ENCODE results near the gene DPYD. TPM values are rescaled to one million over a fixed set of nuclear protein-coding genes. Genes with fewer than 3 reads are reported as not detected.

Gene DPYD
- total RNA-seq, 1 donor from 2014 or later: 30.5 TPM

DNA sequence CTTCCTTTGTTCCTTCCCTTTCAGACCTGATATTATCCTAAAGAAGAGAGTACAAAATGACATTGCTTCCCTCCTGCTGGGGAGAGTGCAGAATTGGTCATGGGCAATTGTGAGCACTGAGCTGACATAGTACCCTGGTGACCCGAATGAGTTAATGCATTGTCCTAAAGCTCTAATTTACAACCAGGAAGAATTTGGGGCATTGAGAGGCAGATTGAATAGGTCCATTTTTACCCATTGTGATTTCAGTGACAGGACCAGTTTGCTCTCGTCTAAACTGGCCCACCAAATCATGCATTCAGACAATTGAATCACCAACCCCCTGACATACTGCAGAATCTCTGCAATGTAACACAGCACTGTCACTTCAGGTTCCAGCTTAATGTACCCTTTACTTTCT, 497.4 kb downstream of the DPYD start:
- peak; percentile 1 for DNase-seq

DNA sequence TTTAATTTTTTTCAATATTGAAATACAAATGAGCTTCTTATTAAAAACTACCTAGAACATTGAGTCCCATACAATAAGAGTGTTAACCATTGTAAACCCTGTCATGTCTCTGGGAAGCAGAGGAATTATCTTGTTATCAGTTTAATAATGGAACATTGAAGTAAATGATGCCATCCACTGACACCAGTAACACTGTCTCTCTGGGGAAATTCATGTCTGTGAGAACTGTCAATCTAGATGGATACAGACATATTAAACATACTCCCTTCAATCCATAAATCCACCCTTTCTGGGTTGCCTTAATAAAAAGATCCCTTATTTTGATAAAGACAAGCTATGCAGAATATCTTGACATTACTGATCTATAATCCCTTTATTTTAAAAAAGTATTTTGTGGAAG, 503.2 kb downstream of the DPYD start:
- DNase-seq: no peak

DNA sequence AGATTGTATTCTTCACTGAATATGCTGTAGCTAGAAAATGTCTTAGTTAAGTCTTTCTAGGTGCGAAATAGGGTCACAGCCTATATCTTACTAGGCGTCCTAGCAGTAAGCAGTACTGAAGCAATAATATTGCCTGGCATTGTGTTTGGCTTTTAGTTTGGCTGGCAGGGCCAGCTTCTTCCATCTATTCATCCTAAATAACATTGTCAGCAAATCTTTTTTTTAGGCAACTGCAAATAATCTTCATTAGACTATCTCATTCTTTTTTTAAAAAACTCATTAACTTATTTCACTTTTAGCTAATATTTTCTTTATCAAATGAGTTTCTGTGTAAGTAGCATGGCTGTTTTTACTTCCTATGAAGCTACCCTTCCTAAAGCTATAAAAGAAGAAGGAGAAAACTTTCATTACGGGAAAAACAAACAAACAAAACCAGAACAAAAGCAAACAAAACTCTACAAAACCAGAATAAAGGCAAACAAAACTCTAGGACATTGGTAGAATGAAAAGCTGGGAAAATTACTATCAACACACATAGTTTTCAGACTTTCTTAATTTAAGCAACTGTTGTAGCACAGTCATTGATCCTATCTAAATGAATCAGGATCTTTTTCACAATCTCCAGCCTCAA, 506.0 kb downstream of the DPYD start:
- DNase-seq: no peak

DNA sequence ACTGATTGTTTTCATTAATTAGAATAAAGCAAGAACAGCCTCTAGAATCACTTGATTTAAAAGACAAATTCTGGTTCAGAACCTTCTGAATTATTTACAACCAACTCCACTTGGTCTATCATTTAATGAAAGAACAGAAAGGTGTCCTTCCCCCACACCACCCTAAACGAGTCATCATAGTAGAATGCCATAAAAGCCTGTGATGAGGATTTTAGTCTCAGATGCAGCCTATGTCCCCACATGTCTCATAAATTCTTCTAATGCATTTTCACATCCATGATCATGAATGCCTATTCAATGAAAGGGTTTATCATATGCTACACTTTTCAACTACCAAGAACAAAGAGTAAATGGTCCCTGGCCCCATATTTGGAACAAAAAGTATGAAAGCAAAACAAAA, 508.1 kb downstream of the DPYD start:
- DNase-seq: no peak

DNA sequence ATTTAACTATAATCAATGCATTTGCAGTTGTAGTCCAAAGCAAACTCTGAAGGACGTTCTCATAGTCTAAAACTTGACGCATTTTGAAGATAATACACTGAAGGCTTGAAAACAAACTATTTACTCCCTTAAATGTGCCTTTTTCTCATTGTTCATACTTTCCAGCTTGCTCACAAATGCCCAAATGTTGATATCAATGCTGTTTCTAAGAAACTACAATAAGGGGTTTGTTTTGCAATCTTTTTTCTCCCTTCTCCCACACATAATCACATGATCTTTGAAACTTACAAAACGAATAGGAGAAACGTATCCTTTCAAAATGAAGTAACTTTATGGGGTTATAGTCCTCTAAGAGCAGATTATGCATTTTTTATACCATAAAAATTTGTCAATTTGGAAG, 508.7 kb downstream of the DPYD start:
- no peak for DNase-seq

DNA sequence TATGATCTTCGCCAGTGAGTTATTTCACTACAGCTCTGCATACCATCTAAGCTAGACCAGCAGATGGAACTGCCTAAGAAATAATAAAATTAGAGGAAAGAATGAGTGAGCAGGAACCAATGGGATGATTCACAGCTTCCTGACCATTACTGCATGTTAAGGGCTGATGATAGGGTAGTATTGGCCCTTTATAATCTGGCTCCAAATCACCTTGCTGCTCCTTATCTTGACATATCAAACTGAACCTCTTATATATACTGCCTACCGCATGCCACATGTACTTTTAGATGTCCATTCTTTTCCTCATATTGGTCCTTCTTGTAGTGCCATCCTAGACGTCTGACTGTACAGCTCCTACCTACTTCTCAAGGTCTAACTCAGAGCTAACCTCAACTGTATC, 524.4 kb downstream of the DPYD start:
- DNase-seq: peak; percentile 46

DNA sequence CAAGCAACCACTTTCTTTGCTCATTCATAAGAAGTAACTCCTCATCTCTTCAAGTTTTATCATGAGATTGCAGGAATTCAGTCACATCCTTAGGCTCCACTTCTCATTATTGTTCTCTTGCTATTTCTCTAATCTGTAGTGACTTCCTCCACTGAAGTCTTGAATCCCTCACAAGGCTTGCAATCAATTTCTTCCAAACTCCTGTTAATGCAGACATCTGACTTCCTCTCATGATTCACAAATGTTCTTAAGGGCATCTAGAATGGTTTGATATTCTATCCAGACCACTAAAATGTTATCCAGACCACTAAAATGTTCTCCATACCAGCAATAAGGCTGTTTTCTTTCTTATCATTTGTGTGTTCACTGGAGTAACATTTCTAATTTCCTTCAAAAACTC, 528.1 kb downstream of the DPYD start:
- peak; percentile 54 for DNase-seq

DNA sequence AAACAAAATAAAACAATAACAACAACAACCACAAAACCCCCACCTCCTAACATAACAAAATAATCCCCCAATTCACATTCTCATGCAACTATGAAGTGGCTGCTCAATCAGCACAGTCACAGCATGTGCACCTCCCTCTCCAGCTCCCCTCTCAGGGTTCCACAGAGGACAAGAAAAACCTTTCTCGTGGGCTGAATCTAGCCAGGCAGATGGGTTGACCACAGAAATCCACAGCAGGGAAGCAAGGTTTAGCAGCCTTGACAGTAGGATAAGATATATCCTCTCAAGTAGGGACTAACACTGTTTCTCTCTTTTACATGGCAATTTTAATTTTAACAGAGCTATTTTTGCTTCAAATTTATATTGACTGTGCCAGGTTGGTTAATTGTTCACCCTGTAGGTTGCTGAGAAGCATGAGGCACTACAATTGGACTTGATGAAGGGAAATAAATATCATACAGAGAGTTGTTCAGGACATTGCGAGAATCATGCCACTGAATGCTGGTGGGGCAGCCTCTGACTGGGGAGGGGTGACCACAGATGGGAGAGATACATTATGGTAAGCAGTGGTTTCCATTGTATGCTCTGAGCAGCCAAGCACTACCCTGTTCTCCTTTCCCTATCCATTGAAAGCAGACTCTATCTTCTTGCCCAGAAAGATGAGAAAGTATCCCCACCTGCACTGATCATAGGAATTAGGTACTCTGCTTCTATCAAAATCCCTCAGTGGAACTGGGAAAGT, 535.1 kb downstream of the DPYD start:
- DNase-seq: no peak

DNA sequence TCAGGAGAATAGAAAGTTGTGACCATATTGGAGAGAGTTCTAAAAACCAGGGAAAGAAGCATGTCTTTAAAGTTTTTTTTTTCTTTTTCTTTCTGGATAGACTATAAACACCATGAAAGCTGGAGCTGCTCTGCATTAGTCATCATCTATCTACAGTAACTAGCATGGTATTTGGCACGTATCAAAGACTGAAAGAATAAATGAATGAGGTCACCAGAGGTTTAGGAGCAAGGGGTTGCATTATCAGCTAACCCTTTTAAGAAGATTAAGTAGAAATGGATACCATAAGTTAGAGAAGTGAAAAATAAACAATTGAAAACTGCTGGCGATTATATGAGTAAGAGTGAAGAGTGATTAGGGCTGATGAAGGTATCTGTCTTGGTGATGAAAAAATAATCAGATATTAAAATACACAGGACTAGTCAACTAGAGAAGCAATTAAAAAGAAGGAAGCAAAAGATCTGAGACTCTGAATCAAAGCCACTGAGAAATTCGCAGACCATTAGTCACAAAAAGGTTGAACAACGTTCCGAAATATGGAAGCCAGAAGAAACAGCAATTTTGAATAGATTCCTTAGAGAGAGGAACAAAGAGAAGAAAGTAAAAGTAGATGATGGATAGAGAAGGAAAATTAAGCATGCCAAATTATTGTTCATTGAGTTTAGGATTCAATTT, 536.4 kb downstream of the DPYD start:
- peak; percentile 12 for DNase-seq

DNA sequence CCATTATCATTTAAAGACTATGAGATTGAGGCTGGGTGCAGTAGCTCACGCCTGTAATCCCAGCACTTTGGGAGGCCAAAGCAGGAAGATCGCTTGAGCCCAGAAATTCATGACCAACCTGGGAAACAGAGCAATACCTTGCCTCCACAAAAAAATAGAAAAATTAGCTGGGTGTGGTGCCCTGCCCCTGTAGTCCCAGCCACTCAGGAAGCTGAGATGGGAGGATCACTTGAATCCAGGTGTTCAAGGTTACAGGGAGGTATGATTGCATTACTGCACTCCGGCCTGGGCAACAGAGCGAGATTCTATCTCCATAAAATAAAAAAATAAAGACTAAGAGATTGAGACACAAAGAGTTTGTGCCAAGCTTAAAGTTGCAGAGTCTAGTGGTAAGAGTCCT, 537.0 kb downstream of the DPYD start:
- DNase-seq: no peak

DNA sequence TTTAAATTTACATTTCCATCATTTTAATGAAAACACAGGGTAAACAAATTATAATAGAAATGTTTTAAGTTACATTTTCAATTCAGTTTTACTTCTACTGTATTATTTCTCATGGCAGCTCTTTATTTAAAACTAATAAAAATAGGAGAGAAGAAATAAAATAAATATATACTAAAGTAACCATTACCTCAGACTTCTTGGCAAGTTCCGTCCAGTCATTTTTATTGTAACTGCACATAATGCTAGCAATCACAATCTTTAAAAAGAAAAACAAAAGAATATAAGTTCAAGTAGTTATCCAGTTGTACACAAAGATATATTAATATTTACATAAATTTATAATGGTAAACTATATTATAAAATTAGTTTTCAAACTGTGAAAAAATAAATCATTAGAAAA, 538.6 kb downstream of the DPYD start:
- DNase-seq: no peak

DNA sequence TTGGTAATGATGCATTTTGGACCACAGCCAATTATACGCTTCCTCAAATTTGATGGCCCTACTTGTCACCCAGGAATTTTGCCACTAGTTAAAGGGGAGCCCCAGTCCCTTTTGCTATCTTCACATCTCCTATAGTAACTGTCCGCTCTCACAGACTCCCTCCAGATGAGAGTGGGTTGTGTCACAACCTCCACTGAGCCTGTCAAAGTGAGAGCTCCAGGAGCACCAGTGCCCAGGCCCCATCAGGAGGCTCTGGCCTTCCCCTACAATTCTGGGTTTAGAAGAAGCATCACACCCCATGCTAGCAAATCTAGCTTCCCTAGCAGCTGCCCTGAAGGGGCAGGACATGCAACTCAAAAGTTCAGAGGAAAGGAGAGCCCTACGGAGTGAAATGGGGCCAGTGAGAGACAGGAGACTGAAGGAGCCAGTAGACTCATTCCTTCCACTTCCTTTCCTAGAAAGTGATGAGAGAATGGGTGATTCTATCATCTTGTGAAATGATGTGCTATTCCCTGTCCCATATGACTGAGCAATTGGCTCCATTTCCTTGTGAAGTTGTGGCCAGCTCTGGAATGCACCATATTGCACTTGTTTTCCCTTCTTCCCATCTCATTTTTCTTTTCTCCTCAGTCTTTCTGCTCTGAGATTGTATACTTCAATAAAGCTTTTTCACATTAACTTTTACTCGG, 541.3 kb downstream of the DPYD start:
- DNase-seq: no peak

DNA sequence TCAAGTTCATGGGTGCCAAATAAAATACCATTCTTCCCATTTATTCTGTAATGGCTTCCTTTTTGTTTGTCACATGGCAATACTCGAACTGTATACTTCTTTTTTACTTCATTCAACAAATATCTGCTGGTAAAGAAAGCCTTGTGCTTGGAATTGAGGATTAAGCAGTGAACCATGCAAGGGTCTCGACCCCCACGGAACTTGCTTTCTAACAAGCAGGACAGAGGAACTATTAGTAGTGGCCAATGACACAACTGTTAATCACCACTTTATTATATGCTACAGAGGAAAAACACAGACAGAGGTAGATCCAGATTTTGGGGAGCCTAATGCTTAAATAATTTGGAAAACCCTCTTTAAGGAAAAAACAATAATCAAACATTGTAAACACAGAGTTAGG, 542.2 kb downstream of the DPYD start:
- no peak for DNase-seq

DNA sequence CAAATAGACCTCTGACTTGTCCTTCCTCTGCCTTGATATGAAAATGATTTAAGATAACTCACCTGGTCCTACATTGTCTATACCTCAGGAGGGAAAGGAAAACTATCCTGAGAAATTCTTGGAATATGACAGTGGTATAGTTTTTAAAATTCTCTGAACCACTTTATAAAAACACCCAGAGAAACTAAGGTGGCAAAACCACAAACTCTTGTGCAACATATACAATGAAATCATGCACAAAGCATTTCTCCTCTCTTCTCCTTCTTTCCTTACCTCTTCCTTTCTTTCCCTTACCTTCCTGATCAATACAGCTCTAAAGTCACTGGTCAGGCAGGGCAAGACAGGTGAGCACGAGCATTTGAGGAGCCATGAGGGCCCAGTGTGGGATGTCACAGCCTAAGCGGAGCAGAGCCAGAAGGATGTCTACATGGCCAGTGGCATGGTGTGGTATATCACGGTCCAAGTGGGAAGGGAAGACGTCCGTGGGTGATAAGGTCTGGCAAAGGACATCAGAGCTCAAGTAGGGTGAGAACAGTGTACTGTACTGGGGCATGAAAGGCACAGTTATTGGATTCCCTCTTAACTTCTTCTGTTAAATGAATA, 543.3 kb downstream of the DPYD start:
- DNase-seq: no peak

DNA sequence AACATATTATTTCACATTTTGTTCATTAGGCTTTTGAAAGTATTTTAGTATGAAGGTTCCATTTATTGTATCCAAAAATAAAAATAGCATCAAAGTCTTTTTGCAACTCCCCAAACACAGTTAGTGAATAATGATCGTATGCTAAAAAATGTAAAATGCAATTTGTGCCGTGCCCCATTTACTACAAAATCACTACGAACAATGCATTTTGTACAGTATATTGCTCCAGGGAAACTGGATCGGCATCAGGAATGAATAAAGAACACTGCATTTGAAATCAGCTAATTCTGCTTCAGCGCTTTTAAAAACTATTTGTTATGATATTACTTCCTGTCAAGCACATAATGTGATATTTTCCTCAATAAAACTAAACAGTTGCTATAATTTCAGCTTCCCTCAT, 547.8 kb downstream of the DPYD start:
- DNase-seq: no peak

DNA sequence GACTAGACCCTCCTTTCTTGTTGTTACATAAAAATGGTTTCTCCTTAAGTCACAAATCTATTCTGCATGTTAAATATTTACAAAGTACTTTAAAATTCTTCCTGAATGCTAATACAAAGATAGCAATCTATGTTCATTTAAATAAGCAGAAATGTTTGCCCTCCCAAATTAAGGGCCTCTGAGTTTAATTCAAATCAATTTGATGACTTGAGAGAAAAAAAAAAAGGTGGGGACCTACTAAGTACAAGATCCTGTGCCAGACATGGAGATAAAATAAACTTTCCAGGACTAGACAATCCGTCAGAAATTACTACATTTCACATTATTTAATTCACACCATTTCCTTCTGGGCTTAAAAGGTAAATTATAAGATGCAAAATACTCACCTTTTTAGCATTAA, 548.3 kb downstream of the DPYD start:
- DNase-seq: no peak

DNA sequence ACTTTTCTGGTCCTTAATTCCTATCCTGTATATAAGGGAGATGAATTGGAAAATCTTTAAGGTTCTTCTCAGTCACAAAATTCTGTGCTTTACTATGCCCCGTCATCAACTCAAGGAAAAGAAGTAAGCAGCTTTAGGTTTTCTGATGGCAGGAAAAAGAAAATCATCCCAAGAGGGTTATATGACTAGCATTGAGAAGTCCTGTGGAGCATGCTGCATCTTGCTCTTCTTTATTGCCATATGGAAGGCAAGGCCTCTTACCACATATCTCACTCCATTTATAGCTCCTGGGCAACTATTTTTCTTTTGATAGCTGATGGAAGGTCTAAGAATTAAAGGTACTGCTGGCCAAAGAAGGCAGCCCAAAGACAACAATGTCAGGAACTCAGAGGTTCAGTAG, 552.5 kb downstream of the DPYD start:
- no peak for DNase-seq

DNA sequence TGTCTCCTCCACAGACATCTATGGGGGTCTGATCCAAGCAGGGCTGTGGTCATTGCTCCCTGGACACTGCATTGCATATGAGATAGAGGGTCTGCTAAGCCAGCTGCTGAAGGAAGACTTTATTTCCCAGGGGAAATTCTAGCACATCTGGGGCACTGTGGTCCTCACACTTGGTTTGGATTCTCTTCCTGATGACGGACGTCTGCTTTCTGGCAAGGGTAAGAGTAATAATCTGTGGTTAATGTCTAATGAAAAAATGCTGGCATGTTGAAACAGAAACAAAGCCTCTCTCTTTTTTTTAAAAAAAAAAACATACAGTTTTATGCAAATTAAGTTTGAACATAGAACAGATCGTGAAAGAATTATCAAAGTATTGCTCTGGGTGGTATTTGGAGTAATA, 553.9 kb downstream of the DPYD start:
- DNase-seq: no peak

DNA sequence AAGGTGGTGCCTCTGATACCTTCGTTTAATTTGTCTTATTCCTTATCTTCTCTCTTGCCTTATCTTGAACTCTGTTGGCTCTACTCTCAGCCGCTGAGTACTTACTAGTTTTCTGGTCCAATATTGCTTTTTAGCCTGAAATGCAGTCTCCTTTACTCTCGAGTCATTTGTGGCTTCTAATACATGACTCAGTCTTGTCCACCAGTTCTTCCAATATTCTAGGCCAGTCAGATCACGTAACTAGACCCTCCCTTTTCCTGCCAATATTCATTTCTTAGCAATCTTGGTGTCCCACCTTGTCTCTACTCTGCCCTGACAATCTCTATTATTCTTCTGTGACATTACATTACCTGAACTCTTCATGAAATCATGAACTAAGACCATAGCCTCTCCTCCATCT, 555.8 kb downstream of the DPYD start:
- no peak for DNase-seq

DNA sequence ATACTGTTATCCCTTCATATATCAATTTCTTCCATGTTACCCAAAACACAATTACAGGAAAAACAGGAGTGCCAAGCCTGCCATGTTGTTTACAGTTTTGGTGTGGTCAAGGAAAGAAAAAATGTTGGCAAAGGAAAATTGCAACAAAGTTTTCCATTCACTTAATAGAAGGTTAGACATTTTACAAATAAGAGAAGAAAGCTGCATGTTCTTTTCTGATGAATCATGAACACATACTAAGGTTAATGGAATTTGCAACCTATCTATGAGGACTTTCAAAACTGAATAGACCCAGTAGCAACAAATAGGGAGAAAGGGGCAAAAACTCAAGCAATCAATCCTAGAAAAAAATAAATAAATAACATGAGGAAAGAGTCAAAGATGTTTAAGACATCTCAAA, 556.7 kb downstream of the DPYD start:
- DNase-seq: no peak

DNA sequence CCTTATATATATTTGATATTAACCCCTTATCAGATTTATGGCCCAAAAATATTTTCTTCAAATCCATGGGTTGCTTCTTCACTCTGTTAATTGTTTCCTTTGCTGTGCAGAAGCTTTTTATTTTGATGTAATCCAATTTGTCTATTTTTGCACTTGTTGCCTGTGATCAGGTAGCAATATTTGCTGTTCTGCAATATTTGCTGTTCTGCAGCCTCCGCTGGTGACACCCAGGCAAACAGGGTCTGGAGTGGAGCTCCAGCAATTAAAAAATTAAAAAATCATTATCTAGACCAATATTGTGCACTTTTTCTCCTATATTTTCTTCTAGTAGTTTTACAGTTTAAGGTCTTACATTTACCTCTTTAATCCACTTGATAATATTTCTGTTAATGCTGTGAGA, 564.5 kb downstream of the DPYD start:
- no peak for DNase-seq

DNA sequence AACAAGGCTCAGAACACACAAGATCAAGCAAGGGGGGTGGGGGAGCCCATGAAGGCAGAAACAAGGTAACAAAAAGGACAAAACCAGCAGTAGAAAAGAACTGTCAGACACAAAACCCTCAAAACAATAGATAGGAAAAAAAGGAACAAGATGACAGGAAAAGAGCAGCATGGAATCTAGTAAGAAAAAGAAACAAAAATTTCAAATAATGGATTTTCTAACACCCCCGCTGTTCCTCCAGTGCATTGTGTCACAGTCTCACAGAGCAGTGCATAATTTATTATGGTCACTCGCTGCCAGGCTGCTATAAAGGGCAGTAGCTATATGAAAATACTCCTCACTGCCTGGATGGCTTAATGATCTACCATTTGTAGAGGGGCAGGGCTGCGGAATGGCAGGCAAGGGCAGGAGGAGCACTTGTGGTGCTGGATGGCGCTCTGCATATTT, 567.9 kb downstream of the DPYD start:
- DNase-seq: no peak

DNA sequence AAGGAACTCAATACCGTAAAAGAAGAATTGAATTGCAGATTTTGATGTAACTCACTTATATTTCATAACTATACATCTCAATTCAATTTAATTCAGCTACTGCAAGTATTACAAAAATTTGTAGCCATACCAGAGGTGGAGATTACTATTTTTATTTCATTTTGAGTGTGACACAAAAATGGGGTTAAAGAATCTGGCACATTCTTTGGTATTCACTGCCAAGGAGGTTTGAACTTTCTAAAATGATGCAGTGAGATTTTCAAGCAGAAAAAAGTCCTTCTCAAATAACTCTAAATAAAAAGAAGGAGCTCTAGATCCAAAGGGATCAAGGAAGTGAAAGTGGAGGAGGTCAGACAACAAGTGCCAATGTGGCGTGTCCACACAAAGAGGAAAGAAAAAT, 569.0 kb downstream of the DPYD start:
- no peak for DNase-seq
